ENCODE results near the gene SVIL.

DNA sequence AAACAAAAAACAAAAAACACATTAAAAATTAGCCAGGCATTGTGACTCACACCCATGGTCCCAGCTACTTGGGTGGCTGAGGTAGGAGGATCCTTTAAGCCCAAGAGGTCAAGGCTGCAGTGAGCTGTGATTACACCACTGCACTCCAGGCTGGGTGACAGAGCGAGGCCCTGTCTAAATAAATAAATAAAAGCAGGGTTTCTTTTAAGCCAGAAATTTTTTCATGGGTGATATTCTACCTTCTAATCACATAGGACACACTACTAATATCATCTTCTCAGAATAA, 14.2 kb upstream of the SVIL start:
- TF ChIP-seq, protein P1, sequence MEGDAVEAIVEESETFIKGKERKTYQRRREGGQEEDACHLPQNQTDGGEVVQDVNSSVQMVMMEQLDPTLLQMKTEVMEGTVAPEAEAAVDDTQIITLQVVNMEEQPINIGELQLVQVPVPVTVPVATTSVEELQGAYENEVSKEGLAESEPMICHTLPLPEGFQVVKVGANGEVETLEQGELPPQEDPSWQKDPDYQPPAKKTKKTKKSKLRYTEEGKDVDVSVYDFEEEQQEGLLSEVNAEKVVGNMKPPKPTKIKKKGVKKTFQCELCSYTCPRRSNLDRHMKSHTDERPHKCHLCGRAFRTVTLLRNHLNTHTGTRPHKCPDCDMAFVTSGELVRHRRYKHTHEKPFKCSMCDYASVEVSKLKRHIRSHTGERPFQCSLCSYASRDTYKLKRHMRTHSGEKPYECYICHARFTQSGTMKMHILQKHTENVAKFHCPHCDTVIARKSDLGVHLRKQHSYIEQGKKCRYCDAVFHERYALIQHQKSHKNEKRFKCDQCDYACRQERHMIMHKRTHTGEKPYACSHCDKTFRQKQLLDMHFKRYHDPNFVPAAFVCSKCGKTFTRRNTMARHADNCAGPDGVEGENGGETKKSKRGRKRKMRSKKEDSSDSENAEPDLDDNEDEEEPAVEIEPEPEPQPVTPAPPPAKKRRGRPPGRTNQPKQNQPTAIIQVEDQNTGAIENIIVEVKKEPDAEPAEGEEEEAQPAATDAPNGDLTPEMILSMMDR (conservative IDR thresholded peaks at IDR 0.05; ENCODE audit: low read length): no peak
- no peak for TF ChIP-seq EZH2phosphoT487 (IDR thresholded peaks at IDR 0.05; ENCODE audit: borderline replicate concordance, low read depth, low read length)
